HG02571 (cell line): ENCODE results near the gene MSL3B.

Experiments used
- ATAC-seq: cut with Tn5 transposase; IDR thresholded peaks from one replicate; pipeline ENCODE4 v1.9.1; 2021; ENCODE audit warnings: mild to moderate bottlenecking, moderate library complexity; ENCODE audit not compliant: unreplicated experiment

The MSL3B gene

DNA sequence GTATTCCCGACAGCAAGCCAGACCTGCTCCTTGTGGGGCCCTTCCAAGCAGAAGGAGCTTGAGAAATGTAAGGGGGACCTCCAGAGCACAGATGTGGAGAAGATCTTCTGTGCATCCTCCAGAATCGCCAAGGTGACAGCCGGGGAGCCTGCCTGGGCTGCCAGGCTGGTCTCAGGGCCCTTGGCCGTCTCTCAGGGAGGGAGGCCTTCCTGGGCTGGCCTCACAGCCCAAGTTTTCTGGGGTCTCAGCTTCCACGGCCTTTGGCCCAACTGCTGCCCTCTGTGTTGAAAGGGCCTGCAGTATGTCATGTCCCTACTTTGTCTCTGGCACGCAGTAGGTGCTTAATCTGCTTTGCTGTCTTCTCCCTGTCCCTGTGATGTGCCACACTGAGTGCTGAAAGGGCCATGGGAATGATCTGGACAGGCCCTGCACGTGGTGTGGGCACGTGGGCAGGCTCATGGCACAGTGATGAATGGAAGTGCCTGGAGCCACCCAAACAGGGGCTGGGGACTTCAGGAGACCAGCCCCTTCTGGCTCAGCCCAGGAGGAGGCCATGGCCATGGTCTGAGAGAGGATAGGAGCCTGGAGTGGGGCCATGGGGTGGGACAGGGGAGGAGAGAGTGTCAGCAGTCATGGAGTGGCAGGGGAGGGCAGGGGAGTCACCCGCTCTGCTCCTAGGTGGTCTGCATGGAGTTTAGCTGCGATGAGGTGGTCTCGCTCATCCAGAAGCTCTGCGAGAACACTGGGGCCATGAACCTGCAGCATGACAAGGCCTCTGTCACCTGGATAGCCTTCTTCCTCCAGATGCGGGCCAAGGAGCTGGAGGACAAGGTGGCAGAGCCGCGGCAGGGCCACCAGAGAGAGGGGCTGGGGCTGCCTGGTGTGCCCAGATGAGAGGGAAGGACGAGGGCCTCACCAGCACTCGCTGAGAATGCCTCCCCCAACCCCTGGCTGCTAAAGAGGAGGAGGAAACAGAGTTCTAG, 49.3 kb downstream of the MSL3B start:
- ATAC-seq = no peak

GRCh38 chr2:233817995-233818638, 50.1 kb downstream of the MSL3B start:
- ATAC-seq = no peak

GRCh38 chr2:233817361-233817911, 50.8 kb downstream of the MSL3B start:
- ATAC-seq = no peak

DNA sequence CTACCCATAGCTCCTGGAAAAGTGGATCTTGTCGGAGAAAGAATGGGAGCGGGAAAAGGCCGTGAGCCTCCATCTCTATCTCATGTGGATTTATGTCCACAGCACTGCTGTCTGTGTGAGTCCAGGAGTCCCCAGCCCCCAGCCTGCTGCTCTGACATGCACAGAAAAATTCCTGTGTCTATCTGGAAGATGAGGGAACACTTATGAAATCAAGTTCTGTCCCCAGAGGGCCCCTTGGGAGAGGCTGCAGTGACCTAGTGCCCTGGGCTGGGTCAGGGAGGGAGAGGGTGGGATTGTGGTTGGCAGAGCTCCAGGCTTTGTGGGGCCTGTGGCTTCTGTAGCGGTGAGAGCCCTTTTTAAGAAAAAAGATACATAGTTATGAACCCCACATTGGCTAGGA, 51.4 kb downstream of the MSL3B start:
- no peak for ATAC-seq

- ATAC-seq = no peak
These were observed 51.9 kb downstream of the MSL3B start for GRCh38 chr2:233816334-233816733.

DNA sequence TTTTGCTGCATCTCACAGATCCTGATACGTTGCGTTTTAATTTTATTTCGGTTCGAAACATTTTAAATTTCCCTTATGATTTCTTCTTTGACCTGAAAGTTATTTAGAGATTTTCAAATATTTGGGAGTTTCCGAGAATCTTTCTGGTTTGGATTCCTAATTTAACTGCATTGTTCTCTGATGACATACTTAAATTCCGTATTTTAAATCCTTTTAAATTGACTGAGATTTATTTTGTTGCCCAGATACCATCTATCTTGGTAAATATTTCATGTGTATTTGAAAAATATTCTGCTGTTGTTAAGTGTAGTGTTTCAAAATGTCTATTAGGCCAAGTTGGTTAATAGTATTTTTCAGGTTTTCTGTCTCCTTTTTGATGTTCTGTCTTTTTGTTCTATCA, 52.3 kb downstream of the MSL3B start:
- no peak for ATAC-seq
